Measurements from ENCODE around the gene RXRA. TPM values are rescaled to one million over a fixed set of nuclear protein-coding genes. Genes with fewer than 3 reads are reported as not detected.

RXRA gene
- total RNA-seq, 1 donor from 2014 or later = 29.6 TPM

GRCh38 chr9:134338394-134339182, 12.3 kb downstream of the RXRA start:
- DNase-seq = no peak

GRCh38 chr9:134339183-134339806, 13.0 kb downstream of the RXRA start:
- DNase-seq = no peak

- DNase-seq = no peak
Measured at GRCh38 chr9:134340475-134341160, 14.4 kb downstream of the RXRA start.

- no peak for DNase-seq
Measured at GRCh38 chr9:134341306-134341705, 15.1 kb downstream of the RXRA start.

- no peak for DNase-seq
Measured at GRCh38 chr9:134341929-134342745, 15.9 kb downstream of the RXRA start.

- no peak for DNase-seq
Measured at GRCh38 chr9:134342746-134343115, 16.5 kb downstream of the RXRA start.

GRCh38 chr9:134343637-134344036, 17.4 kb downstream of the RXRA start:
- no peak for DNase-seq

- DNase-seq = no peak
Measured at GRCh38 chr9:134344068-134344799, 18.0 kb downstream of the RXRA start.

GRCh38 chr9:134344800-134345310, 18.6 kb downstream of the RXRA start:
- DNase-seq = no peak

GRCh38 chr9:134345737-134346136, 19.5 kb downstream of the RXRA start:
- DNase-seq = no peak

- DNase-seq = no peak
Measured at GRCh38 chr9:134346151-134346550, 19.9 kb downstream of the RXRA start.

GRCh38 chr9:134346840-134347583, 20.8 kb downstream of the RXRA start:
- no peak for DNase-seq

- no peak for DNase-seq
Measured at GRCh38 chr9:134347996-134348395, 21.7 kb downstream of the RXRA start.

- DNase-seq = no peak
Measured at GRCh38 chr9:134348404-134349155, 22.3 kb downstream of the RXRA start.

GRCh38 chr9:134349936-134350335, 23.7 kb downstream of the RXRA start:
- no peak for DNase-seq

- no peak for DNase-seq
Measured at GRCh38 chr9:134350416-134350994, 24.2 kb downstream of the RXRA start.

- DNase-seq = no peak
Measured at GRCh38 chr9:134351606-134352176, 25.4 kb downstream of the RXRA start.

- DNase-seq = no peak
Measured at GRCh38 chr9:134352247-134352933, 26.1 kb downstream of the RXRA start.

GRCh38 chr9:134353539-134353938, 27.3 kb downstream of the RXRA start:
- no peak for DNase-seq

Measured in skin of body (tissue), 2 donors.